Measurements from ENCODE around the gene PEMT. TPM values are rescaled to one million over a fixed set of nuclear protein-coding genes. Genes with fewer than 3 reads are reported as not detected.
A peak's percentile ranks its signal among the peaks of the same experiment; 100 is the strongest.

Gene PEMT
- total and polyA plus RNA-seq, 2 donors (not counting 1 experiment from before 2014, with no cell fraction given) = 18.0 to 18.6 TPM

- TF ChIP-seq CTCF (conservative IDR thresholded peaks at IDR 0.05 in 1 of 2, IDR thresholded peaks at IDR 0.05 in 1 of 2; ENCODE audit: low read depth in 1 of 2, low read length in 2 of 2) = no peak
- TF ChIP-seq EZH2 (IDR thresholded peaks at IDR 0.05; ENCODE audit: low read length, missing control alignments) = no peak
- Histone ChIP-seq H3K4me2 (ENCODE audit: extremely low read depth, insufficient read depth, low read length) (no peak overlapping the region), H3K27ac (ENCODE audit: insufficient read depth, low read length) (no peak overlapping the region)
These were observed 32.4 kb upstream of the PEMT start for GRCh38 chr17:17623904-17624303.

GRCh38 chr17:17621254-17621653, 29.7 kb upstream of the PEMT start:
- Histone ChIP-seq H3K79me2 (ENCODE audit: control insufficient read depth, insufficient read depth, low read length) (no peaks in the 10 kb centered on the region), H3K4me3 (replicated peaks in 1 of 4; ENCODE audit: control extremely low read depth in 1 of 4, insufficient read depth in 1 of 4, low read depth in 3 of 4, low read length in 4 of 4) (no peak overlapping the region), H3K27ac (ENCODE audit: insufficient read depth, low read length) (no peak overlapping the region), H2AFZ (ENCODE audit: low read length) (no peak overlapping the region), H3K9ac (ENCODE audit: insufficient read depth, low read length) (no peak overlapping the region), H3K4me1 (ENCODE audit: control insufficient read depth, extremely low read depth, insufficient read depth, low read length) (no peaks in the 10 kb centered on the region), H3K9me3 (ENCODE audit: control insufficient read depth, insufficient read depth, low read depth, low read length) (no peaks in the 10 kb centered on the region), H3K27me3 (ENCODE audit: control insufficient read depth, insufficient read depth, low read length) (peaks cover 7% of the 10 kb centered on the region), H3K36me3 (ENCODE audit: control insufficient read depth, insufficient read depth, low read length) (no peaks in the 10 kb centered on the region), H3K4me2 (ENCODE audit: extremely low read depth, insufficient read depth, low read length) (no peak overlapping the region), H4K20me1 (ENCODE audit: control insufficient read depth, extremely low read depth, insufficient read depth, low read length) (no peaks in the 10 kb centered on the region)
- no peak for DNase-seq (ENCODE audit: low read depth in 2 of 2)
- no peak for TF ChIP-seq CTCF (conservative IDR thresholded peaks at IDR 0.05 in 1 of 2, IDR thresholded peaks at IDR 0.05 in 1 of 2; ENCODE audit: low read depth in 1 of 2, low read length in 2 of 2)
- no peak for TF ChIP-seq EZH2 (IDR thresholded peaks at IDR 0.05; ENCODE audit: low read length, missing control alignments)

More at GRCh38 chr17:17623904-17624303, 32.4 kb upstream of the PEMT start:
- H3K4me1 ChIP-seq (ENCODE audit: control insufficient read depth, extremely low read depth, insufficient read depth, low read length) = no peaks in the 10 kb centered on the region
- peaks cover 4% of the 10 kb centered on the region for H3K27me3 ChIP-seq (ENCODE audit: control insufficient read depth, insufficient read depth, low read length)
- no peaks in the 10 kb centered on the region for H3K36me3 ChIP-seq (ENCODE audit: control insufficient read depth, insufficient read depth, low read length)
- no peaks in the 10 kb centered on the region for H3K79me2 ChIP-seq (ENCODE audit: control insufficient read depth, insufficient read depth, low read length)
- DNase-seq (ENCODE audit: low read depth in 2 of 2) = no peak
- H3K4me3 ChIP-seq (replicated peaks in 1 of 4; ENCODE audit: control extremely low read depth in 1 of 4, insufficient read depth in 1 of 4, low read depth in 3 of 4, low read length in 4 of 4) = no peak overlapping the region
- no peaks in the 10 kb centered on the region for H4K20me1 ChIP-seq (ENCODE audit: control insufficient read depth, extremely low read depth, insufficient read depth, low read length)
- H3K9ac ChIP-seq (ENCODE audit: insufficient read depth, low read length) = no peak overlapping the region
- H2AFZ ChIP-seq (ENCODE audit: low read length) = no peak overlapping the region
- H3K9me3 ChIP-seq (ENCODE audit: control insufficient read depth, insufficient read depth, low read depth, low read length) = no peaks in the 10 kb centered on the region

GRCh38 chr17:17613708-17614114, 22.2 kb upstream of the PEMT start:
- H2AFZ ChIP-seq (ENCODE audit: low read length) = no peak overlapping the region
- H3K79me2 ChIP-seq (ENCODE audit: control insufficient read depth, insufficient read depth, low read length) = no peaks in the 10 kb centered on the region
- H3K4me1 ChIP-seq (ENCODE audit: control insufficient read depth, extremely low read depth, insufficient read depth, low read length) = no peaks in the 10 kb centered on the region
- H3K9me3 ChIP-seq (ENCODE audit: control insufficient read depth, insufficient read depth, low read depth, low read length) = no peaks in the 10 kb centered on the region
- TF ChIP-seq EZH2 (IDR thresholded peaks at IDR 0.05; ENCODE audit: low read length, missing control alignments) (no peak), CTCF (conservative IDR thresholded peaks at IDR 0.05 in 1 of 2, IDR thresholded peaks at IDR 0.05 in 1 of 2; ENCODE audit: low read depth in 1 of 2, low read length in 2 of 2) (peak; percentile 84 to 86)
- H3K4me3 ChIP-seq (replicated peaks in 1 of 4; ENCODE audit: control extremely low read depth in 1 of 4, insufficient read depth in 1 of 4, low read depth in 3 of 4, low read length in 4 of 4) = no peak overlapping the region
- H4K20me1 ChIP-seq (ENCODE audit: control insufficient read depth, extremely low read depth, insufficient read depth, low read length) = no peaks in the 10 kb centered on the region
- H3K9ac ChIP-seq (ENCODE audit: insufficient read depth, low read length) = no peak overlapping the region
- H3K4me2 ChIP-seq (ENCODE audit: extremely low read depth, insufficient read depth, low read length) = no peak overlapping the region
- DNase-seq (ENCODE audit: low read depth in 2 of 2) = peak; percentile 55 to 78
- H3K27ac ChIP-seq (ENCODE audit: insufficient read depth, low read length) = no peak overlapping the region
- peaks cover 3% of the 10 kb centered on the region for H3K27me3 ChIP-seq (ENCODE audit: control insufficient read depth, insufficient read depth, low read length)
- H3K36me3 ChIP-seq (ENCODE audit: control insufficient read depth, insufficient read depth, low read length) = no peaks in the 10 kb centered on the region

Measured in fibroblast of lung (primary cell).